ENCODE results near the gene FTL.

FTL gene

DNA sequence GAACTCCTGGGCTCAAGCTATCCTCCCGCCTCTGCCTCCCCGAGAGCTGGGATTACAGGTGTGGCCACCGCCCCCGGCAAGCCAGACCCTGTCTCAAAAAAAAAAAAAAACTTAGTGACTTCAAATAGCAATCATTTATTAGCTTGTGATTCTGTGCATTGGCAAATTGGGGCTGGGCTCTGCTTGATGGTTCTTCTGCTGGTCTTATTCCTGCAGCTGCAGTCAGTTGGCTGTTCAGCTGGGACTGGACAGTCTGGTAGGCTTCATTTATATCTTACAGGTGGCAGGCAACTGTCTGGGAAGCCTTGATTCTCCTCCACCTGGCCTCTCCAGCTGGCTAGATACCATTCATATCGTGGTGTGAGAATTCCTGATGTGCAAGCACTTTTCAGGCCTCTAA, 24.2 kb upstream of the FTL start:
- Histone ChIP-seq H3K9me3 (ENCODE audit: insufficient read depth, low read length) (0 out of 2 replicates have a peak, but pooled peaks cover 7% of the 10 kb centered on the region), H2AFZ (ENCODE audit: low read depth, low read length) (no peak overlapping the region), H3K4me3 (ENCODE audit: low read length) (no peak overlapping the region), H3K27me3 (ENCODE audit: low read depth, low read length) (no peaks in the 10 kb centered on the region), H3K36me3 (replicated peaks; ENCODE audit: low read depth, low read length) (no peaks in the 10 kb centered on the region), H3K27ac (ENCODE audit: low read length) (no peak overlapping the region), H3K4me2 (ENCODE audit: low read length) (no peak overlapping the region), H3K79me2 (ENCODE audit: low read length) (no peaks in the 10 kb centered on the region), H3K4me1 (ENCODE audit: low read length) (no peaks in the 10 kb centered on the region), H4K20me1 (ENCODE audit: insufficient read depth, low read length) (no peaks in the 10 kb centered on the region), H3K9ac (ENCODE audit: low read length) (no peak overlapping the region)
- no peak for TF ChIP-seq EZH2phosphoT487 (IDR thresholded peaks at IDR 0.05; ENCODE audit: low read depth)
- TF ChIP-seq, protein P1, sequence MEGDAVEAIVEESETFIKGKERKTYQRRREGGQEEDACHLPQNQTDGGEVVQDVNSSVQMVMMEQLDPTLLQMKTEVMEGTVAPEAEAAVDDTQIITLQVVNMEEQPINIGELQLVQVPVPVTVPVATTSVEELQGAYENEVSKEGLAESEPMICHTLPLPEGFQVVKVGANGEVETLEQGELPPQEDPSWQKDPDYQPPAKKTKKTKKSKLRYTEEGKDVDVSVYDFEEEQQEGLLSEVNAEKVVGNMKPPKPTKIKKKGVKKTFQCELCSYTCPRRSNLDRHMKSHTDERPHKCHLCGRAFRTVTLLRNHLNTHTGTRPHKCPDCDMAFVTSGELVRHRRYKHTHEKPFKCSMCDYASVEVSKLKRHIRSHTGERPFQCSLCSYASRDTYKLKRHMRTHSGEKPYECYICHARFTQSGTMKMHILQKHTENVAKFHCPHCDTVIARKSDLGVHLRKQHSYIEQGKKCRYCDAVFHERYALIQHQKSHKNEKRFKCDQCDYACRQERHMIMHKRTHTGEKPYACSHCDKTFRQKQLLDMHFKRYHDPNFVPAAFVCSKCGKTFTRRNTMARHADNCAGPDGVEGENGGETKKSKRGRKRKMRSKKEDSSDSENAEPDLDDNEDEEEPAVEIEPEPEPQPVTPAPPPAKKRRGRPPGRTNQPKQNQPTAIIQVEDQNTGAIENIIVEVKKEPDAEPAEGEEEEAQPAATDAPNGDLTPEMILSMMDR (IDR thresholded peaks at IDR 0.05; ENCODE audit: low read depth, low read length): no peak

DNA sequence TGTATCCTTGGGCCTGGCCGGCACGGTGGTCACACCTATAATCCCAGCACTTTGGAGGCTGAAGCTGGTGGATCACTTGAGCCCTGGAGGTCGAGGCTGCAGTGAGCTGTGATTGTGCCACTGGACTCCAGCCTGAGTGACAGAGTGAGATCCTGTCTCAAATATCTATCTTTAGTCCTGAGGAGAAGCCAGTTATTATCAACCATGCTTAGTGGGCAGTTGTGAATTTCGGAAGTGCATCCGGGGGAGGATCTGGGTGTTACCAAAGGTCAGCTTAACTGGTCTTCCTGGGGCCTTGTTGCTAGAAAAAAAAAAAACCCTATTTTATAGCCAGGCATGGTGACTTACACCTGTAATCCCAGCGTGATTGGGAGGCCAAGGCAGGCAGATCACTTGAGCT, 22.0 kb upstream of the FTL start:
- peaks cover 5% of the 10 kb centered on the region for H3K36me3 ChIP-seq (replicated peaks; ENCODE audit: low read depth, low read length)
- H2AFZ ChIP-seq (ENCODE audit: low read depth, low read length): no peak overlapping the region
- TF ChIP-seq EZH2phosphoT487 (IDR thresholded peaks at IDR 0.05; ENCODE audit: low read depth): no peak
- TF ChIP-seq, protein P1 (IDR thresholded peaks at IDR 0.05; ENCODE audit: low read depth, low read length): no peak
- peaks cover 15% of the 10 kb centered on the region; the same call in 1 of the 2 replicates for H3K9me3 ChIP-seq (ENCODE audit: insufficient read depth, low read length)
- H3K4me2 ChIP-seq (ENCODE audit: low read length): no peak overlapping the region
- H3K27ac ChIP-seq (ENCODE audit: low read length): no peak overlapping the region
- H3K27me3 ChIP-seq (ENCODE audit: low read depth, low read length): no peaks in the 10 kb centered on the region
- no peaks in the 10 kb centered on the region for H4K20me1 ChIP-seq (ENCODE audit: insufficient read depth, low read length)
- no peak overlapping the region for H3K9ac ChIP-seq (ENCODE audit: low read length)
- H3K4me1 ChIP-seq (ENCODE audit: low read length): no peaks in the 10 kb centered on the region
- H3K4me3 ChIP-seq (ENCODE audit: low read length): no peak overlapping the region
- no peaks in the 10 kb centered on the region for H3K79me2 ChIP-seq (ENCODE audit: low read length)

DNA sequence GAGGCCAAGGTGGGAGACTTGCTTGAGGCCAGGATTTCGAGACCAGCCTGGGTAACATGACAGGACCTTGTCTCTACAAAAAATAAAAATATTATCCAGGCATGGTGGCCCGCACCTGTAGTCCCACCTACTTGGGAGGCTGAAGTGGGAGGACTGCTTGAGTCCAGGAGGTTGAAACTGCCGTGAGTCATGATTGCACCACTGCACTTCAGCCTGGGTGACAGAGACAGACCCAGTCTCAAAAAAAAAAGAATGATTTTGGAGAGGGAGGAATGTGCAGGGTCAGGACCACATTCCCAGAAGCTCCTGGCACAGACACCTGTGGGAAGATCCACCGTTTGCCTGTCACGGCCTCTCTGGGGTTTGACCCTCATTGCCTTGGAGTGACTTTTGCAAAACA, 19.7 kb upstream of the FTL start:
- no peak overlapping the region for H3K4me3 ChIP-seq (ENCODE audit: low read length)
- no peaks in the 10 kb centered on the region for H3K79me2 ChIP-seq (ENCODE audit: low read length)
- H3K27ac ChIP-seq (ENCODE audit: low read length): no peak overlapping the region
- H2AFZ ChIP-seq (ENCODE audit: low read depth, low read length): no peak overlapping the region
- no peaks in the 10 kb centered on the region for H3K27me3 ChIP-seq (ENCODE audit: low read depth, low read length)
- H3K36me3 ChIP-seq (replicated peaks; ENCODE audit: low read depth, low read length): peaks cover 5% of the 10 kb centered on the region
- H3K4me1 ChIP-seq (ENCODE audit: low read length): no peaks in the 10 kb centered on the region
- peaks cover 15% of the 10 kb centered on the region; the same call in 1 of the 2 replicates for H3K9me3 ChIP-seq (ENCODE audit: insufficient read depth, low read length)
- H3K9ac ChIP-seq (ENCODE audit: low read length): no peak overlapping the region
- no peak overlapping the region for H3K4me2 ChIP-seq (ENCODE audit: low read length)
- TF ChIP-seq, protein P1 (IDR thresholded peaks at IDR 0.05; ENCODE audit: low read depth, low read length): no peak
- no peak for TF ChIP-seq EZH2phosphoT487 (IDR thresholded peaks at IDR 0.05; ENCODE audit: low read depth)
- no peaks in the 10 kb centered on the region for H4K20me1 ChIP-seq (ENCODE audit: insufficient read depth, low read length)

DNA sequence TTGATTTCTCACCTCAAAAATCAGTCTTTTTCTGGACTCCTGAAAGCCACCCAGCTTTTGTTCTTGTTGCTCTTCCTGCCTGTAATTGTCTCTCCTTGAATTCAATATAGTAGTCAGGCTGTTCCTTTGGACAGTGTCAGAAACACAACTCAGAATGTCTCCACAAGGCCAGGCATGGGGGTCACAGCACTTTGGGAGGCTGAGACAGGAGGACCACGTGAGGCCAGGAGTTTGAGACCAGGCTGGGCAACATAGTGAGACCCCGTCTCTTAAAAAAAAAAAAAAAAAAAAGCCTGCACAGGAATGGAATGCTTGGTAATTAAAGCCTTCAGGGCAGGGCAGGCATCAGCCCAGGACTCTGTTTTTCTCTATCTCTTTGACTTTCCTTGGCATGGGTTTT, 19.3 kb upstream of the FTL start:
- Histone ChIP-seq H3K27me3 (ENCODE audit: low read depth, low read length) (no peaks in the 10 kb centered on the region), H3K4me2 (ENCODE audit: low read length) (no peak overlapping the region), H3K27ac (ENCODE audit: low read length) (no peak overlapping the region), H3K4me1 (ENCODE audit: low read length) (no peaks in the 10 kb centered on the region), H4K20me1 (ENCODE audit: insufficient read depth, low read length) (no peaks in the 10 kb centered on the region), H2AFZ (ENCODE audit: low read depth, low read length) (no peak overlapping the region), H3K9ac (ENCODE audit: low read length) (no peak overlapping the region), H3K79me2 (ENCODE audit: low read length) (no peaks in the 10 kb centered on the region), H3K36me3 (replicated peaks; ENCODE audit: low read depth, low read length) (peaks cover 5% of the 10 kb centered on the region), H3K9me3 (ENCODE audit: insufficient read depth, low read length) (peaks cover 14% of the 10 kb centered on the region; the same call in 1 of the 2 replicates), H3K4me3 (ENCODE audit: low read length) (no peak overlapping the region)
- TF ChIP-seq, protein P1 (IDR thresholded peaks at IDR 0.05; ENCODE audit: low read depth, low read length): no peak
- TF ChIP-seq EZH2phosphoT487 (IDR thresholded peaks at IDR 0.05; ENCODE audit: low read depth): no peak
